ENCODE data around the gene C2orf76.

- TF ChIP-seq CTCF (IDR thresholded peaks at IDR 0.05; ENCODE audit: poor library complexity, severe bottlenecking), result no peak
- TF ChIP-seq EZH2 (IDR thresholded peaks at IDR 0.05; ENCODE audit: borderline replicate concordance, insufficient read depth, low read length, poor library complexity, severe bottlenecking), result no peak
- TF ChIP-seq MXI1 (conservative IDR thresholded peaks at IDR 0.05; ENCODE audit: poor library complexity, severe bottlenecking), result no peak
- no peak for TF ChIP-seq POLR2AphosphoS5 (IDR thresholded peaks at IDR 0.05)
- TF ChIP-seq EP300 (conservative IDR thresholded peaks at IDR 0.05; ENCODE audit: poor library complexity, severe bottlenecking), result no peak
- TF ChIP-seq RAD21 (conservative IDR thresholded peaks at IDR 0.05), result no peak
- no peak for TF ChIP-seq REST (IDR thresholded peaks at IDR 0.05; ENCODE audit: borderline replicate concordance)
- no peak for TF ChIP-seq SMC3 (conservative IDR thresholded peaks at IDR 0.05; ENCODE audit: poor library complexity)
- TF ChIP-seq TAF1 (IDR thresholded peaks at IDR 0.05; ENCODE audit: low read depth), result no peak
Measured at GRCh38 chr2:119253760-119254600, 112.7 kb downstream of the C2orf76 start.
